GM21390 (cell line): Measurements from ENCODE around the gene OSBPL7.
"Not testable (repeated sequence)": the region's sequence is repeated elsewhere in the genome, so short reads cannot be mapped to it uniquely, and the experiment has no call there.

Experiments
- ATAC-seq: cut with Tn5 transposase; IDR thresholded peaks from one replicate; pipeline ENCODE4 v1.9.1; 2021; ENCODE audit not compliant: unreplicated experiment

The OSBPL7 gene

DNA sequence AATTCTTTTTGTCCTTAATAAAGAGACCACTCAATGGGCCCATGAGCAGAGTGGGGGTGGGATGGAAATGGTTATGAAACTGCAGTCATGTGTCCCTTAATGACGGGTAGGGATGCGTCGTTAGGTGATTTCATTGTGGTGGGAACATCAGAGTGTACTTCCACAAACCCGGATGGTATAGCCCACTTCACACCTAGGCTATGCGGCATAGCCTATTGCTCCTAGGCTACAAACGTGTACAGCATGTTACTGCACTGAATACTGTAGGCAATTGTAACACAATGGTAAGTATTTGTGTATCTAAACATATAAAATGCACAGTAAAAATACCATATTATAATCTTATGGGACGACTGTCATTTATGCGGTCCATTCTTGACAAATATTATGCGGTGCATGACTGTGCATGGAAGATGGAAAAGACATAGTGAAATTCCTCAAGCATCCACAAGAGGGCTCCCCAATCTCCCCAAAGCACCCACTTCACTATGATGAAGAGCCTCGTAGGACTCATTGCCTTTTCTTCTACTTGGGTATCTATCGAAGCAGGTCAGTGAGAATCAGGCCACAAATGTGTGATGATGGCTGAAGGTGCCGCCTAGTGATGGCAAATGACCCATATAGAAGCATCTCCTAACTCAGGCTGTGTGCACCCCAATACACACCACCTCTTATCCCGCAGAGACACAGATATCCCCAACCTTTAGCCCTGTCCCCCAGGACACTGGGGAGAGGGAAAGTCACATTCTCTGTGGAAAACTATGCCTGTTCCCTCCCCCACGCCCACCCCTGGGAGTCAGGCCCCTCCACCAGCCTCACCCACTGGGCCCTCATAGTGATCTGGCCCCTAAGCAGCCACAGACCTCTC, 45.0 kb downstream of the OSBPL7 start:
- ATAC-seq, result no peak

DNA sequence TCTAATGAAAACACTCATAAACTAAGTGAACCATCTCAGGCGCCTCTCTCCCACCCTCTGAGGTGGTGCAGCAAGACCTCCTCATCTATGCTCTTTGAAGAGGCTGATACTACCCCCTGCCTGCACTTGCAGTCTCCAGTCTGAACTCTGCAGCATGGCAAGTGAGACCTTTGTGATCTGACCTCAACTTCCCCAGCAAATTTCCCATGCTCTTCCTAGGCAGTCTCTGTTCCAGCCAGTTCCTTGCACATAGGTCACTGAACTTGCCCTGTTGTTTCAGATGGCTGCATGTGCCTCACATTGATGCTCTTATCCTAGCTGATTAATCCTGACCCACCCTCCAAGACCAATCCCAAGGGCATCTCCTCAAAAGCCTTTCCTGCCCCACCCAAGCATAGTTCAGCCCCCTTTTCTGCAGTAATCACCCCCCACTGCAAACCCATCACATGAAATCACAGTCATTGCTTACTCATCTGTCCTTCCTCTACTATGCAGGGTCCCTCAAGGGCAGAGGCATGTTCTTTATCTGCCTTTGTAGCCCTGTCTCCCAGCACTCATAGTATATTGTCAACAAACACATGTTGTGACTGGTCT, 46.5 kb downstream of the OSBPL7 start:
- ATAC-seq, result no peak

DNA sequence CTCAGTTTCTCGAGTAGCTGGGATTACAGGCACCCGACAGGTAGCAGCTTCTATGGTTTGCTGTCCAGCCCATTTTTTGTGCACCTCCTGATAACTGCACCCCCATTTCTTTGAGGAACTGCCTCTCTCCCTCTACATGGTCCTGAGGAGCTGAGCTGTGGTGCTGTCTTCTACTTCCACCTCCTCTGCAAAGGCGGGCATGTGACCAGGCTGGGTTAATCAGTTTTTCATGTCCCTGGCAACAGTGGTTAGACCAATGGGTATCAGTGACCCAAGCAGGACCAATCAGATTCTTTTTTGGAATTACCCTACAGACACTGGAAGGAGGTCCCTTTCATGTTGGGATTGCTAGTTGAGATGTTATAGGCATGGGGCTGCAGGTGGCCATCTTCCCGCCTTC, 47.3 kb downstream of the OSBPL7 start:
- no peak for ATAC-seq

DNA sequence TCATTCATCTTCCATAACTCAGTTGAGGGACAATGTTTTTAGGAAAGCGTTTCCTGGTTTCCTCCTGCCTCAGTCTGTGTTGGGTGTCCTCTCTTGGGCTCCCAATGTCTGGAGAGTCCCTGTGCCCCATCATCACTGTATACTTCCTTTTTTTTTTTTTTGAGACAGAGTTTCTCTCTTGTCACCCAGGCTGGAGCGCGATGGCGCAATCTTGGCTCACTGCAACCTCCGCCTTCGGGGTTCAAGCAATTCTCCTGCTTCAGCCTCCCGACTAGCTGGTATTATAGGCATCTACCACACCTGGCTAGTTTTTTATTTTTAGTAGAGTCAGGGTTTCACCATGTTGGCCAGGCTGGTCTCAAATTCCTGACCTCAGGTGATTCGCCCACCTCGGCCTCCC, 47.9 kb downstream of the OSBPL7 start:
- ATAC-seq, result not testable (repeated sequence)

DNA sequence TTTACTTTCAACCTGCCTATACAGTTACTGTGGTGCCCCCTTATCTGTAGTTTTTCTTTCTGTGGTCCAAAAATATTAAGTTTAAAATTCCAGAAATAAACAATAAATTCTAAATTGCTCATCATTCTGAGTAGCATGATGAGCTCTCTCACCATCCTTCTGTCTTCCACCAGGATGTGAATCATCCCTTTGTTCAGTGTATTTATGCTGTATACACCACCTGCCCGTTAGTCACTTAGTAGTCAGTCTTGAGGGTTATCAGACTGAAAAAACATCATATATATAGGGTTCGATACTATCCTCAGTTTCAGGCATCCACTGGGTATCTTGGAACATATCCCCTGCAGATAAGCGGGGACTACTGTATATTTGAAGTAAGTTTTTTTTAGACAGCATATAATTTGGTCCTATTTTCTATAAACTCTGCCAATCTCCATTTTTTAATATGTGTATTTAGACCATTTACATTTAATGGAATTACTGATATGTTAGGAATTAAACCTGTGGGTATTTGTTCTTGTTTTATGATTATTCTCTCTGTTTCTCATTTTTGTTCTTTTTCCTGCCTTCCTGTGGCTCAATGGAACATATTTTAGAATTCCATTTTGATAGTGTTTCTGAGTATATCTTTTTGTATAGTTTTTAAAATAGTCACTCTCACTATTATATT, 57.5 kb downstream of the OSBPL7 start:
- ATAC-seq, result no peak

DNA sequence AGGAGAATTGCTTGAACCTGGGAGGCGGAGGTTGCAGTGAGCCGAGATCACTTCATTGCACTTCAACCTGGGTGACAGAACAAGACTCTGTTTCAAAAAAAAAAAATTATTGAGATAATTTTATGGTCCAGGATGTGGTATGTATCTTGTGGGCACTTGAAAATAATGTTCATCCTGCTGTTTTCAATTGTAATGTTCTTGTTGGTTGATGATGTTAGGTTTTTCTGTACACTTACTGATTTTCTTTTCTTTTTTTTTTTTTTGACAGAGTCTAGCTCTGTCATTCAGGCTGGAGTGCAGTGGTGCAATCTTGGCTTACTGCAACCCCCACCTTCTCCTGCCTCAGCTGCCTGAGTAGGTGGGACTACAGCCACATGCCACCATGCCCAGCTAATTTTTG, 58.9 kb downstream of the OSBPL7 start:
- no peak for ATAC-seq

DNA sequence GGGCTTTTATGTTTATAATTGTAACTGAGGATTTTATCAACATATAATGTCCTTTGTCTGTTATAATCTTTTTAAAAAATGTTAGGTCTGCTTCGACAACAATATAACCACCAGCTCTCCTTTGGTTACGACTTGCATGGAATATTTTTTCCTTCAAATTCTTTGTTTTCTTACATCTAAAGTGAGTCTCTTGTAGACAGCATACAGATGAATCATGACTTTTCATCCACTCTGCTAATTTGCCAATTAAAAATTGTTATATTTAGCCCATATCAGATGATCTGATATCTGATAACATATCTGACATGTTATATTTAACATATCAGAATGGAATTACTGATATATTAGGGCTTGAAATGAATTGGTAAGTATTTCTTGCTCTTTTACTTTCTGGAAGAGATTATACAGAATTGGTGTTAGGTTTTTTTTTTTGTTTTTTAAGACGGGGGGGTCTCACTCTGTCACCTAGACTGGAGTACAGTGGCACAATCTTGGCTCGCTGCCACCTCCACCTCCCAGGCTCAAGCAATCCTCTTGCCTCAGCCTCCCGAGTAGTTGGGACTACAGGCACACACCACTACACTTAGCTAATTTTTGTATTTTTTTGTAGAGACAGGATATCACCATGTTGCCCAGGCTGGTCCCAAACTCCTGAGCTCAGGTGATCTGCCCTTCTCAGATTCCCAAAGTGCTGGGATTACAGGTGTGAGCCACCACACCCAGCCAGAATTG, 61.0 kb downstream of the OSBPL7 start:
- no peak for ATAC-seq

DNA sequence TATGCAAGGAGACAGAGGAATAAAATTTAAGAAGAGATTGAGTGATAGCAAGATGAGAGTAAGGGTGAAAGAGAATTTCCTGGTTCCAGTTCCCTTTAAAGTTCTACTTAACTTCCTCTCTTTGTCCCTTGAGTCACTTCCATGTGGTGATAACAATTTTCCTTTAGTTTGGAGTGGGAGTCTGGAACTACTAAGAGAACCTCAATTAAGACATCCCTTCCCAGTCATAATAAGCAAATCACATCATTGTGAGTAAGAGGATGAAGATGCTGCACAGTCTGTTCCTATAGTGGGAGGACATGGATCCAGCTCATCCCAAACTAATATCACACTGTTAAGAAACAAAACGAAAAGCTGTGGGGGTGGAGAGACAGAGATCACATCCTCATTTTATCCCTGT, 64.2 kb downstream of the OSBPL7 start:
- no peak for ATAC-seq
